ENCODE results near the gene CYP1A2. TPM values are rescaled to one million over a fixed set of nuclear protein-coding genes. Genes with fewer than 3 reads are reported as not detected.

The CYP1A2 gene
- total RNA-seq (2022) (not detected in 2 replicates), Bru-seq, nascent RNA (not detected), BruChase-seq, experiment 1, labeled RNA remaining after a 6-hour chase (not detected), BruChase-seq, experiment 2, labeled RNA remaining after a 2-hour chase (not detected)
- long read RNA-seq: 0 reads

- no peak for DNase-seq (ENCODE audit: unreplicated experiment)
- Mint-ChIP-seq H3K9me3 (ENCODE audit: unreplicated experiment) (no peaks in the 10 kb centered on the region), H3K4me3 (ENCODE audit: unreplicated experiment) (no peak within 1 kb of the TSS), H3K27ac (ENCODE audit: low read depth, unreplicated experiment) (no peak within 1 kb of the TSS), H3K36me3 (ENCODE audit: insufficient read depth, unreplicated experiment) (no peaks in the 10 kb centered on the region), H3K27me3 (ENCODE audit: insufficient read depth, unreplicated experiment) (no peaks in the 10 kb centered on the region), H3K4me1 (ENCODE audit: insufficient read depth, unreplicated experiment) (peaks cover 6% of the 10 kb centered on the region)
- TF ChIP-seq CTCF (IDR thresholded peaks at IDR 0.05; ENCODE audit: unreplicated experiment): no peak
- ChIA-PET POLR2A (interaction anchor here (0.6 to 1.0 kb wide), 2 partner anchors 11 to 901 kb away, joined by 3 to 4 read pairs; no protein-coding TSS in a partner anchor), CTCF (interaction anchor here (0.5 to 1.4 kb wide), 2 partner anchors 16 to 114 kb away, joined by 3 read pairs; no protein-coding TSS in a partner anchor)
- no TSS peak for BruUV-seq (replicated peaks)
- intact Hi-C loops (cut with micrococcal nuclease): no loop called here
These were observed at the start of gene CYP1A2 for GRCh38 chr15:74748322-74748946. TSS of gene CYP1A2 (plus strand) at chr15:74748845. CDS start at chr15:74749739, 894 bp downstream.

GRCh38 chr15:74709011-74709410, 39.6 kb upstream of the CYP1A2 start:
- Mint-ChIP-seq H3K4me3 (ENCODE audit: unreplicated experiment) (no peak overlapping the region), H3K4me1 (ENCODE audit: insufficient read depth, unreplicated experiment) (peaks cover 4% of the 10 kb centered on the region), H3K36me3 (ENCODE audit: insufficient read depth, unreplicated experiment) (no peaks in the 10 kb centered on the region), H3K9me3 (ENCODE audit: unreplicated experiment) (no peaks in the 10 kb centered on the region), H3K27me3 (ENCODE audit: insufficient read depth, unreplicated experiment) (peaks cover 38% of the 10 kb centered on the region), H3K27ac (ENCODE audit: low read depth, unreplicated experiment) (no peak overlapping the region)
- ChIA-PET POLR2A (no interaction called here), CTCF (no interaction called here)
- TF ChIP-seq CTCF (IDR thresholded peaks at IDR 0.05; ENCODE audit: unreplicated experiment): no peak
- DNase-seq (ENCODE audit: unreplicated experiment): peak; percentile 56
- intact Hi-C loops (cut with micrococcal nuclease): no loop called here
- BruUV-seq (replicated peaks): no TSS peak

GRCh38 chr15:74709892-74710291, 38.8 kb upstream of the CYP1A2 start:
- Mint-ChIP-seq H3K27ac (ENCODE audit: low read depth, unreplicated experiment) (no peak overlapping the region), H3K27me3 (ENCODE audit: insufficient read depth, unreplicated experiment) (peaks cover 38% of the 10 kb centered on the region), H3K9me3 (ENCODE audit: unreplicated experiment) (no peaks in the 10 kb centered on the region), H3K4me3 (ENCODE audit: unreplicated experiment) (no peak overlapping the region), H3K4me1 (ENCODE audit: insufficient read depth, unreplicated experiment) (peaks cover 4% of the 10 kb centered on the region), H3K36me3 (ENCODE audit: insufficient read depth, unreplicated experiment) (no peaks in the 10 kb centered on the region)
- BruUV-seq (replicated peaks): no TSS peak
- CTCF ChIA-PET: interaction anchor here (0.6 to 0.7 kb wide), 2 partner anchors 185 to 256 kb away, joined by 3 read pairs; no protein-coding TSS in a partner anchor
- POLR2A ChIA-PET: interaction anchor here (0.6 kb wide), 1 partner anchor 493 kb away, joined by 3 read pairs; no protein-coding TSS in a partner anchor
- intact Hi-C loops (cut with micrococcal nuclease): no loop called here
- no peak for TF ChIP-seq CTCF (IDR thresholded peaks at IDR 0.05; ENCODE audit: unreplicated experiment)
- DNase-seq (ENCODE audit: unreplicated experiment): no peak

- intact Hi-C loops (cut with micrococcal nuclease): no loop called here
- no peak for TF ChIP-seq CTCF (IDR thresholded peaks at IDR 0.05; ENCODE audit: unreplicated experiment)
These were observed 38.1 kb upstream of the CYP1A2 start for GRCh38 chr15:74710319-74711094.

More at GRCh38 chr15:74710319-74711094, 38.1 kb upstream of the CYP1A2 start:
- H3K4me3 Mint-ChIP-seq (ENCODE audit: unreplicated experiment): no peak overlapping the region
- POLR2A ChIA-PET: no interaction called here
- H3K27me3 Mint-ChIP-seq (ENCODE audit: insufficient read depth, unreplicated experiment): peaks cover 36% of the 10 kb centered on the region
- CTCF ChIA-PET: interaction anchor here (0.7 kb wide), 1 partner anchor 256 kb away, joined by 3 read pairs; no protein-coding TSS in a partner anchor
- H3K27ac Mint-ChIP-seq (ENCODE audit: low read depth, unreplicated experiment): no peak overlapping the region
- H3K4me1 Mint-ChIP-seq (ENCODE audit: insufficient read depth, unreplicated experiment): peaks cover 4% of the 10 kb centered on the region
- H3K9me3 Mint-ChIP-seq (ENCODE audit: unreplicated experiment): no peaks in the 10 kb centered on the region
- DNase-seq (ENCODE audit: unreplicated experiment): no peak
- no TSS peak for BruUV-seq (replicated peaks)
- no peaks in the 10 kb centered on the region for H3K36me3 Mint-ChIP-seq (ENCODE audit: insufficient read depth, unreplicated experiment)
